AG10803 (cell line): ENCODE data around the gene SMCO2.
A peak's percentile ranks its signal among the peaks of the same experiment; 100 is the strongest.

ENCODE experiments used
- DNase-seq: peaks from one replicate; pipeline ENCODE4 v3.0.0; 2010; ENCODE audit warnings: low read depth
- H3K4me3 ChIP-seq: 2 replicates; pipeline ENCODE4 v1.5.1; 2011; ENCODE audit warnings: mild to moderate bottlenecking, low read length, control low read depth
- CTCF ChIP-seq: conservative IDR thresholded peaks from 2 replicates; pipeline ENCODE4 v1.5.1; 2011; ENCODE audit warnings: mild to moderate bottlenecking, low read length, control low read depth, inconsistent platforms

SMCO2 gene

GRCh38 chr12:27477049-27477448 is 30.5 kb downstream of the SMCO2 start:
- H3K4me3 ChIP-seq = no peak overlapping the region
- DNase-seq = no peak
- TF ChIP-seq CTCF = no peak

DNA sequence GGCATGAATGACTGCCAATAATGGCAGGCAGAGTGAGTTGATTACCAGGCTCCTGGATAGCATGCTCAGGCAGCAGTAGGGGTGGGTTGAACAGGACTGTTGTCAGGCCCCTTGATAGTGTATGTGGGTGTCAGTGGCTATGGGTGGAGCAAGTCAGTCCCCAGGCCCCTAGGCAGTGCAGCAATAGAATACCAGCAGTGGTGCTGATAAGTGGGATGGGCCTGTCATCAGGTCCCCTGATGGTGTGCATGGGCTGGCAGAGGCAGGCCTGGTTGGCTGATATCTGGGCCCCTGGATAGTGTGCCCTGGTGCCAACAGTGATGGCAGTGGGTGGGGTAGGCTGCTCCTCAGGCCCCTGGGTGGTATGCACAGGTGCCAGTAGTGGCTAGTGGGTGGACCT is 32.4 kb downstream of the SMCO2 start:
- no peak for DNase-seq
- TF ChIP-seq CTCF = no peak
- H3K4me3 ChIP-seq = no peak overlapping the region

- TF ChIP-seq CTCF = no peak
- no peak overlapping the region for H3K4me3 ChIP-seq
- DNase-seq = no peak
Measured at GRCh38 chr12:27480016-27480415, 33.5 kb downstream of the SMCO2 start.

DNA sequence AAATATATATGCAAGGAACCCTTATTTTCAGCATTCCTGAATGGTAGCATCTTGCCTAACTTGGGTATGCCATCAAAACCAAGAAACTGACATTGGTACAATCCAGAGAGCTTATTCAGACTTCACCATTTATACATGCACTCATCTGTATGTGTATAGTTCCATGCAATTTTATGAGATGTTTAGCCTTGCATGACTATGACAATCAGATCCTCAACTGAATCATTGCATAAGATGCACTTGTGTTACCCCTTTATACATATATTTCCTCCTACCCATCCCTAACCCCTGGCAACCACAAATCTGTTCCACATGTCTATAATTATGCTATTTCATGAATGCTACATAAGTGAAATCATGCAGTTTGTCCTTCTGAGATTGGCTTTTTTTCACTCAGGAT is 40.4 kb downstream of the SMCO2 start:
- TF ChIP-seq CTCF = no peak
- no peak overlapping the region for H3K4me3 ChIP-seq
- DNase-seq = peak; percentile 66

GRCh38 chr12:27488479-27488878 is 41.9 kb downstream of the SMCO2 start:
- no peak overlapping the region for H3K4me3 ChIP-seq
- TF ChIP-seq CTCF = no peak
- no peak for DNase-seq

GRCh38 chr12:27491226-27491625 is 44.7 kb downstream of the SMCO2 start:
- no peak for TF ChIP-seq CTCF
- H3K4me3 ChIP-seq = no peak overlapping the region
- no peak for DNase-seq

- TF ChIP-seq CTCF = no peak
- DNase-seq = no peak
- no peak overlapping the region for H3K4me3 ChIP-seq
Measured at GRCh38 chr12:27493260-27493940, 46.9 kb downstream of the SMCO2 start.
